Fibroblast of lung (primary cell): ENCODE results near the gene FANCM.

ENCODE experiments used
- CTCF ChIP-seq, 2 donors: IDR thresholded peaks in 1 of 2; conservative IDR thresholded peaks in 1 of 2; 1 replicate in 1 of 2; 2 replicates in 1 of 2; pipeline ENCODE4 v1.5.1; 2011 to 2012; ENCODE audit warnings: low read length in 2 of 2, control low read depth in 1 of 2, inconsistent platforms in 1 of 2, low read depth in 1 of 2, mild to moderate bottlenecking in 1 of 2
- EZH2 ChIP-seq: IDR thresholded peaks from 2 replicates; pipeline ENCODE4 v1.5.1; 2012; ENCODE audit warnings: low read length, control low read depth, mild to moderate bottlenecking; ENCODE audit errors: missing control alignments

GRCh38 chr14:45103806-45104205, 31.9 kb upstream of the FANCM start:
- TF ChIP-seq CTCF (conservative IDR thresholded peaks at IDR 0.05 in 1 of 2, IDR thresholded peaks at IDR 0.05 in 1 of 2; ENCODE audit: low read depth in 1 of 2, low read length in 2 of 2) = no peak
- TF ChIP-seq EZH2 = no peak
